Ecto neural progenitor cell (in vitro differentiated cells): ENCODE data around the gene MYO1E.
"Not testable (repeated sequence)": the region's sequence is repeated elsewhere in the genome, so short reads cannot be mapped to it uniquely, and the experiment has no call there.

Source experiments
- DNase-seq: peaks from one replicate; pipeline ENCODE4 v3.0.0-alpha.2; 2018; ENCODE audit warnings: low spot score

Gene MYO1E

GRCh38 chr15:59127255-59127654 is 245.4 kb downstream of the MYO1E start:
- not testable (repeated sequence) for DNase-seq

- DNase-seq, result not testable (repeated sequence)
Measured at GRCh38 chr15:59125683-59126082, 247.0 kb downstream of the MYO1E start.

DNA sequence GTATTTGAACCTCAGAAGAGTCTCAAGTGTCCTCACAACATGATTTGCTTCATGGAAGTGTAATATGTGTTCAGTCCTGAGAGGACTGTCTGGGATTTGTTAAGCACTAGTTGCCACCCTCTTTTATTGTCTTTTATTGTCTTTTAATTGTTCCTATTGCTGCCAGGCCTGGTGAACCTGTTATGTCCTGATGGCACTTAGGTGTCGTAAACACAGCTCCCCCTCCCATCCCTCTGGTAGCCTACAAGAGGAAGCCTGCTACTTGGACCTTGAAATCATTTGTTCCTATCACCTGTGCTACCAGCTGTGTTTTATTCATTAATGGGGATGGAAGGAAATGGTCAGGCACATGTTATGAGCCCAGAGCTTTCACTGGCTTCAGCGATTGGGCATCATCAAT is 248.4 kb downstream of the MYO1E start:
- DNase-seq, result no peak

- DNase-seq, result no peak
Measured at GRCh38 chr15:59120937-59121336, 251.7 kb downstream of the MYO1E start.

DNA sequence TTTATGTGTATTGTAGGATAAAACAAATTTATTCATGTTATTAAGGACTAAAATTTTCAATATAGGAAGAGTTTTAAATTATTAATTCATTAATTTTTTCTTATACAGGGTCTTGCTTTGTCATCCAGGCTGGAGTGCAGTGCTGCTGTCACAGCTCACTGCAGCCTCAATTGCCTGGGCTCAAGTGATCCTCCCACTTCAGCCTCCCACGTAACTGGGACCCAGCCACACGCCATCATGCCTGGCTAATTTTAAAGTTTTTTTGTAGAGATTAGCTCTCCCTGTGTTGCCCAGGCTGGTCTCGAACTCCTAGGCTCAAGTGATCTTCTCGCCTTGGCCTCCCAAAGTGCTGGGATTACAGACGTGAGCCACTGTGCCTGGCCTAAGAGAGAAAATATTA is 253.0 kb downstream of the MYO1E start:
- DNase-seq, result no peak

- DNase-seq, result no peak
Measured at GRCh38 chr15:59116771-59117170, 255.9 kb downstream of the MYO1E start.

DNA sequence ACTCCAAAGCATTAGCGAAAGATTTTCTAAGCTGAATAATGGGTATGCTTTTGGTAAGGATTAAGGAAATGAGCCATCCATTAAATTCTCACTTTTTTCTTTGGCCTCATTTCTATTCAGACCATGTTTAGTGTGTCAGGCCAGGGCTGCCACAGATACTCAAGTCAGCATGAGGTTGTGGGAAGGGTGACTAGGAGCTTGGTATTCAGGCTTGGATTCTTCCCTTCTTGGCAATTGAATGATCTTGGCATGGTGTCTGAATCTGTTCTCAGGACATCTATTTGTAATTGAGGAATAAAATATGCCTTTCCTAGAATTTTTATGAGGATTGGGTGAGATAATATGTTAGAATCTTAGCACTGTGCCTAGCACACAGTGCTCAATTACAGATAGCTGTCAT is 256.5 kb downstream of the MYO1E start:
- DNase-seq, result no peak

GRCh38 chr15:59115047-59115446 is 257.6 kb downstream of the MYO1E start:
- no peak for DNase-seq

GRCh38 chr15:59111251-59111650 is 261.4 kb downstream of the MYO1E start:
- no peak for DNase-seq

- no peak for DNase-seq
Measured at GRCh38 chr15:59105854-59106253, 266.8 kb downstream of the MYO1E start.

GRCh38 chr15:59104912-59105732 is 267.5 kb downstream of the MYO1E start, which contains the start of gene CCNB2:
Gene CCNB2, plus strand, starts transcription at chr15:59105146. Its CDS starts 123 bp downstream, at chr15:59105269.
- DNase-seq, result peak; percentile 95

GRCh38 chr15:59104602-59104911 is 268.1 kb downstream of the MYO1E start:
- no peak for DNase-seq

DNA sequence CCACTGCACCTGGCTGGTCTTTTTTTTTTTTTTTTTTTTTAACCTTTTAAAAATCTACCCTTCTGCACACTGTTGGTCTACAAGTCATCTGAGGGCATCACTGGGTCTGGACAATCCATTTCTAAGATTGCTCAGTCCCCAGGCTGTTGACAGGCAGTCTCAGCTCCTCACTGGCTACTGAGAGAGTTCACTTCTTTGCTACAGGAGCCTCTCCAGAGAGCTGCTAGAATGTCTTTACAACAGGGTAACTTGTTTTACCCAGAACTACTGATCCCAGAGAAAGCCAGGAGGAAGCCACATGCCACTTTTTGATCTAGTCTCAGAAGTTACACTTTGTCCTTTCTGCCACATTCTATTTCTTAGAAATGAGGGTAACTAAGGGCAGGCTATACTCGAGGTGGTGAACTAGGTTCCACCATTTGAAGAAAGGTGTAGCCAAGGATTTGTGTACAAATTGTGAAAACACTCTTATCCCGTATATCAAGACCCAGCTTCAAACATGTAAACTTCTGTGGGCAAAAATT is 273.4 kb downstream of the MYO1E start:
- DNase-seq, result no peak

GRCh38 chr15:59096429-59096828 is 276.2 kb downstream of the MYO1E start:
- DNase-seq, result no peak

- DNase-seq, result no peak
Measured at GRCh38 chr15:59094077-59094476, 278.6 kb downstream of the MYO1E start.

- DNase-seq, result no peak
Measured at GRCh38 chr15:59087731-59088130, 284.9 kb downstream of the MYO1E start.
